GM18951 (cell line): ENCODE measurements around the gene PAPPA.

Experiments used
- POLR2A ChIP-seq: IDR thresholded peaks from 4 replicates; pipeline ENCODE4 v1.6.1; 2011; ENCODE audit warnings: mild to moderate bottlenecking; ENCODE audit not compliant: insufficient read length, insufficient read depth; ENCODE audit errors: extremely low read depth
- in situ Hi-C: fragments of 300-500 bp; cut with MboI; formaldehyde crosslinking; loops from one replicate; pipeline ENCODE4 v1.12.0; 2022; ENCODE audit warnings: low sequenced_read_pairs, mixed read lengths, inconsistent platforms; ENCODE audit not compliant: unreplicated experiment

The PAPPA gene

DNA sequence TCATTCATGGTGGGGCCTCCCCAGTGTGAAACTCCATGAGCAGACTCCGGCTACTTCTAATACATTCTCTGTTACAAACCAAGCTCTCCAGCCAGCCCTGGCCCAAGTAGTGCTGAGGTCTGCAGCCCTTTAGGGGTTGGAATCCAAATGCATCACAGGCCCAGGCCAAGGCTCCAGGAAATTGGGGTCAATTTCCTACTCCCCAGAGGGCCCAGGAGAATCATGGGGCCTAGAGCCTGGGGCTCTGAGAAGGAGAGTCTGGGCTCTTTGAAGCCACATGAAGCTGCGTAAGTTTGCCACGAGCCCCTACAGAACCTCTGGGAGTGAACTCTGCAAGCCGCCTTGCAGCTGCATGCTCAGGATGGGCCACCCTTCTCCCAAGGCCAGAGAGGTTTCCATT lies 206.4 kb downstream of the PAPPA start:
- in situ Hi-C loops, result no loop called here
- TF ChIP-seq POLR2A, result no peak

- in situ Hi-C loops, result no loop called here
- TF ChIP-seq POLR2A, result no peak
These were observed 207.4 kb downstream of the PAPPA start for GRCh38 chr9:116360989-116361388.

- in situ Hi-C loops, result no loop called here
- no peak for TF ChIP-seq POLR2A
These were observed 208.0 kb downstream of the PAPPA start for GRCh38 chr9:116361547-116361946.

GRCh38 chr9:116362493-116362892 lies 208.9 kb downstream of the PAPPA start:
- in situ Hi-C loops, result no loop called here
- TF ChIP-seq POLR2A, result no peak

GRCh38 chr9:116365056-116365471 lies 211.5 kb downstream of the PAPPA start:
- in situ Hi-C loops, result no loop called here
- no peak for TF ChIP-seq POLR2A

GRCh38 chr9:116366241-116366640 lies 212.7 kb downstream of the PAPPA start:
- no peak for TF ChIP-seq POLR2A
- in situ Hi-C loops, result no loop called here

DNA sequence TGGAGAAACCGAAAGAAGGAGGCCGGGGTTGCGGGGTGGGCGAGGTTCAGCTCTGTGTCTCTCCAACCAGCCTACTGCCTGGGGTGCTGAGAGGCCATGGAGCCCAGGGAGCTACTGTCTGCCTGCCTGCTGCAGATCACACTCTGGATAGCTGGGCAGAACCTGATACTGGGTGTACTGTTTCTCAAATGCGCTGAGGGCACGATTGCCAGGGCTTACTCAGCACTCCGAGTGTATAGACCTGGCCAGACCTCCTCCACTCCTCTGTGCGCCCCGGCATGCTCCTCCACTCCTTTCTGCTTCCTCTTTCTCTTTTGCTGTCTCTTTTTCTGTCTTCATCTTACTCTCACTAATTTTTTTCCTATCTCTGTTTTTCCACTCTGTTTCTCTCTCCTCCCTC lies 215.1 kb downstream of the PAPPA start:
- no peak for TF ChIP-seq POLR2A
- in situ Hi-C loops, result no loop called here

- in situ Hi-C loops, result no loop called here
- TF ChIP-seq POLR2A, result no peak
These were observed 216.1 kb downstream of the PAPPA start for GRCh38 chr9:116369706-116370105.

DNA sequence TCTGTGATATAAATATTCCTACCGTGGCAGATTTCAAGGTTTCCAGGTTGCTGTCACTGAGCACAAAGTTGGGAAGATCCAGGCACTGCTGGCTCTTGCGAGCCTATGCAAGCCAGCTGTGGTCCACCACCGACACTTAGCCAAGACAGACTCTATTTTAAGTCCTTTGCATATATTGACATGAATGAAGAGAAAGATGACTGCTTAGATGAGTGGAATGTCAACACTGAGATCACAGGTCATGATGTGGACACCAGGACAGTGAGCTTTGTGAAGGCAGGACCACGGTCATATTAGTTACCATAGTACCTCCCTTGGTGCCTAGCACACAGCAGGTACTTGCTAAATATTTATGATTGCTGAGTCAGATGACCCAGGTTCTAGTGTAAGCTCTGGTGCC lies 217.0 kb downstream of the PAPPA start:
- in situ Hi-C loops, result no loop called here
- no peak for TF ChIP-seq POLR2A

DNA sequence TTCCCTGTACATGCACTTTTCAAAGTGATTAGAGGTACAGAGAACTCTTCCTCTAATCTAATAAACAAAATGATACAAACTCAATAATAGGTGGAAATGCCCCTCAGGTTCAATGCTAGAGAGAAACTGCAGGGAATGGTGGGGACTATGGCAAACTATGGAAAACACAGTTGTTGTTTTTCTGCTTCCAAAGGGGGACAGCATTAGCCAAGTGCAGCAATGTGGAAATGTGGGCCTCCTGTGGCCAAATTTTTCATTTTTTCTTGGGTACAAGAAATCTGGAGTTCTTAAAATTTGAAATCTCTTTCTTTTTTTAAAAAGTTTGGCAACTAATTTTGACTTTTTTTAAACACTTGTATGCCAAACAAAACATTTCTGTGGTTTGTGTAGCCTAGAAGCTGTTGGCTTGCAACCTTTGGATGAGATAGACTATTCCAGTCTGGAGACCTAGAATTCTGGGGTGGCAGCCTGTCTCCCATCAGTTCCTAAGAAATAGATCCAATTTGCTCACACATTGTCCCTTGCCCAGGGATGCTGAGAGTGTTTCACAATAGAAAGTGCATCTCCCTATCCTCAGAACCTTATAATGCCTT lies 218.6 kb downstream of the PAPPA start:
- TF ChIP-seq POLR2A, result no peak
- in situ Hi-C loops, result no loop called here

- TF ChIP-seq POLR2A, result no peak
- in situ Hi-C loops, result no loop called here
These were observed 219.2 kb downstream of the PAPPA start for GRCh38 chr9:116372786-116373185.

GRCh38 chr9:116377179-116377798 lies 223.7 kb downstream of the PAPPA start:
- in situ Hi-C loops, result no loop called here
- no peak for TF ChIP-seq POLR2A

DNA sequence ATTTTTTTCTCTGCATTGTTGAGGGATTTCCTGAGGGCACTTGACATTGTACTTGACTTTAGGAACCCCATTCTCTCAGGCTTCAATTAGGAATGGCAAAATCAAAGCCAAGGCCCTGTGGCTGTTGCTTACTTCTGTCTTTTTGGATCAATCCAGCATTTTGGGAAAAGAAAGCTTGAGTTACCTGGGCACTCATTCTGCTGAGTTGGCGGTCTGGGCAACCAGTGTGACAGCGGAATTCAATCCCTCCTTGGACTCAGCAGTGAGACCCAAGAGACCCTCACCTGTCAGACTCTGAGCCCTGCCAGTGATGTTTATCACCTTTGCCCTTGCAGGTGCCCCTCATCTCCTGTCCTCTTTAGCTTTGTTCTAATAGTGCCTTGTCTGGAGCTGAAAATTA lies 225.3 kb downstream of the PAPPA start:
- in situ Hi-C loops, result no loop called here
- TF ChIP-seq POLR2A, result no peak

GRCh38 chr9:116379821-116380220 lies 226.2 kb downstream of the PAPPA start:
- in situ Hi-C loops, result no loop called here
- TF ChIP-seq POLR2A, result no peak

GRCh38 chr9:116380496-116380995 lies 227.0 kb downstream of the PAPPA start:
- TF ChIP-seq POLR2A, result no peak
- in situ Hi-C loops, result no loop called here

- in situ Hi-C loops, result no loop called here
- no peak for TF ChIP-seq POLR2A
These were observed 227.8 kb downstream of the PAPPA start for GRCh38 chr9:116381350-116381749.
